ENCODE results near the gene YPEL3. TPM values are rescaled to one million over a fixed set of nuclear protein-coding genes. Genes with fewer than 3 reads are reported as not detected.
"Not testable (repeated sequence)": the region's sequence is repeated elsewhere in the genome, so short reads cannot be mapped to it uniquely, and the experiment has no call there.

Gene YPEL3
- total and polyA plus RNA-seq, 3 experiments from 2014 or later = 32.6 to 326 (median 36.1) TPM

DNA sequence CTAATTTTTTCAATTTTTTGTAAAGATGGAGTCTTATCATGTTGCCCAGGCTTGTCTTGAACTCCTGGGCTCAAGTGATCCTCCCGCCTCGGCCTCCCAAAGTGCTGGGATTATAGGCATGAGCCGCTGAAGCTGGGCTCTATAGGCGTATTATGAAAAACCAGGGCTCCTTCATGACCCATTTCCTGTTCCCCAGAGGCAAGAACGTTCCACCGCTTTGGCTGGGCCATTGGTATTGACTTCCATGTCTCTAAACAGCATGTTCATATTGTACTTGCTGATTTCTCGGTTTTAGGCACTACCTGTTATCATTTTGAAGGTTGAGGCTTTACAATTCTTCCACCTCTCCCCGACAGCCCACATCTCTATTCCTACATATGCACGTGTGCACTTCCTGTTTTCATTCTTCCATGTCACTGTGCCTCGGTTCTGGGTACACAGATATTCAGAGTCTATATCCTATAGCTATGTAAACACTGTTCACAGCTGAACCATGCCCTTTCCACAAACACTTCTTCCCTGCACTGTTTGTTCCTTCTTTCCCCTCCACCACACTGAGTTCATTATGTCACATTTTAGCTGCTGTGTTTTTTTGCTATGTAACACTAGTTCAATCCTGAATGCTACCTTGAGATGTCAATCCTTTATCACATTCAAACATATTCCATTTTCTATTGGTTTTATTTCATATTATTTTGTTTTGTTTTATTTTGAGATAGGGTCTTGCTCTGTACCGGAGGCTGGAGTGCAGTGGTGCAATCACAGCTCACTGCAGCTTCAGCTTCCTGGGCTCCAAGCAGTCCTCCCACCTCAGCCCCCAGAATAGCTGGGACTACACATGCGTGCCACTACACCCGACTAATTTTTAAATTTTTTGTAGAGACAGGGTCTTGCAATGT lies 43.8 kb upstream of the YPEL3 start:
- peaks cover 0 to 2% (median 0%) of the 10 kb centered on the region in 3 donors for H3K36me3 Mint-ChIP-seq
- no peak for DNase-seq
- POLR2A ChIA-PET = interaction anchor here (0.9 kb wide), 1 partner anchor 46 kb away, joined by 3 read pairs; no protein-coding TSS in a partner anchor

DNA sequence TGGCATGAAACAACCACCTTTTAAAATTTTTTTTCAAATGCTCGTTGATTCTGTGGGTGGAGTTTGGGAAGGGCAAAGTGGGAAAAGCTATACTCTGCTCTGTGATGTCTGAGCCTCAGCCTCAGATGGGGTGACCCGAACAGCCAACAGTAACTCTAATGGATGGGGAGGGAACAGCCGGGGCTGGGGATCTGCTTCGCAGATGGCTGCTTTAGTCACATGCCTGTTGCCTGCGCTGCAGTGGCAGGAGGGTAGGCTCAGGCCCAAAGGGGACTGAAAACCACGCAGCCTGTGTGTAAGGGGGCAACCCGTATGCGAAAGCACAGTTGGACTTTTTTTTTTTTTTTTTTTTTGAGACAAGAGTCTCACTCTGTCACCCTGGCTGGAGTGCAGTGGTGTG lies 41.9 kb upstream of the YPEL3 start:
- ChIA-PET POLR2A (no interaction called here), CTCF (interaction anchor here (1.1 to 1.6 kb wide), 2 partner anchors 12 to 45 kb away, joined by 4 read pairs; no protein-coding TSS in a partner anchor)
- no peak overlapping the region for H3K27ac ChIP-seq (ENCODE audit: low read depth, low read length)
- no peaks in the 10 kb centered on the region for H3K36me3 ChIP-seq (ENCODE audit: insufficient read depth, low read length)
- H3K36me3 Mint-ChIP-seq = peaks cover 0 to 4% (median 0%) of the 10 kb centered on the region in 3 donors
- H3K4me3 ChIP-seq (ENCODE audit: low read length) = no peak overlapping the region
- H3K4me3 Mint-ChIP-seq = no peak overlapping the region
- no peaks in the 10 kb centered on the region for H3K27me3 ChIP-seq (ENCODE audit: insufficient read depth, low read length, poor library complexity, severe bottlenecking)
- no peak for DNase-seq
- H3K9me3 Mint-ChIP-seq = peaks cover 0 to 2% (median 0%) of the 10 kb centered on the region in 5 donors
- peaks cover 7 to 9% (median 9%) of the 10 kb centered on the region in 3 donors for H3K4me1 Mint-ChIP-seq
- H3K27me3 Mint-ChIP-seq = no peaks in the 10 kb centered on the region
- H3K4me1 ChIP-seq (ENCODE audit: insufficient read depth, low read length) = peaks cover 14% of the 10 kb centered on the region
- no peaks in the 10 kb centered on the region for H3K9me3 ChIP-seq (ENCODE audit: low read length)
- no peak overlapping the region for H3K27ac Mint-ChIP-seq

More for the DNA sequence above, 43.8 kb upstream of the YPEL3 start:
- no peaks in the 10 kb centered on the region for H3K9me3 ChIP-seq (ENCODE audit: low read length)
- no peaks in the 10 kb centered on the region for H3K36me3 ChIP-seq (ENCODE audit: insufficient read depth, low read length)
- peaks cover 20% of the 10 kb centered on the region for H3K4me1 ChIP-seq (ENCODE audit: insufficient read depth, low read length)
- H3K27ac Mint-ChIP-seq = peak overlapping the region in 5 of 8 donors; percentile 9 to 85 (median 57)
- CTCF ChIA-PET = interaction anchor here (0.7 to 1.5 kb wide), 3 partner anchors 7 to 396 kb away, joined by 3 to 4 read pairs (median 3); no protein-coding TSS in a partner anchor
- no peaks in the 10 kb centered on the region for H3K27me3 Mint-ChIP-seq
- H3K9me3 Mint-ChIP-seq = no peaks in the 10 kb centered on the region
- H3K4me3 ChIP-seq (ENCODE audit: low read length) = no peak overlapping the region
- H3K27me3 ChIP-seq (ENCODE audit: insufficient read depth, low read length, poor library complexity, severe bottlenecking) = no peaks in the 10 kb centered on the region
- H3K27ac ChIP-seq (ENCODE audit: low read depth, low read length) = no peak overlapping the region
- H3K4me3 Mint-ChIP-seq = peak overlapping the region in 3 of 7 donors; percentile 3 to 56 (median 26)
- H3K4me1 Mint-ChIP-seq = peaks cover 13 to 16% (median 16%) of the 10 kb centered on the region in 3 donors

DNA sequence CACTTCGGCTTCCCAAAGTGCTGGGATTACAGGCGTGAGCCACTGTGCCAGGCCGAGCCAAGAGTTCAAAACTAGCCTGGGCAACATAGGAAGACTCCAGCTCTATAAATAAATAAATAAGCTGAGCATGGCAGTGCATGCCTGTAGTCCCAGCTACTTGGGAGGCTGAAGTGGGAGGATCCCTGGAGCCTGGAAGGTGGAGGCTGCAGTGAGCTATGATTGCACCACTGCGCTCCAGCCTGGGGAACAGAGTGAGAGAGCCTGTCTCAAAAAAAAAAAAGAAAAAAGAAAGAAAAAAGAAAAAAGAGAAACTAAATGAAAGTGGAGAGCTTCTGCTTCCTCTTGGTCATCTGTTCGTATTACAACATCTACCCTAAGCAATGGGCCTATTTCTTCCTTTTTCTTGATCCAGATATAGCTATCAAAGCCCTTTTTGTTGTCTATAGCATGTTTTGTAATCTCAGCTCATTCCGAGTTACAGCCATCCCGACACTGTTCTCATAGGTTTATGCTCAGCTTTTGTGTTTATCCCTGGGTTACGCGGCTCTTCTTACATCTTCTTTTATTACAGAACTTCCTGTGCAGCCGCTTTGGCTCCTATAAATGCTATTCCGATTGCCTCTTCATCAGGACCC lies 41.1 kb upstream of the YPEL3 start:
- H3K4me1 Mint-ChIP-seq = peaks cover 6 to 8% (median 8%) of the 10 kb centered on the region in 3 donors
- H3K27ac Mint-ChIP-seq = peak overlapping the region in 1 of 8 donors; percentile 96
- ChIA-PET POLR2A (interaction anchor here (0.7 to 1.1 kb wide), 3 partner anchors 13 to 768 kb away, joined by 3 to 4 read pairs (median 4); partner anchors contain the start of gene ALDOA), CTCF (interaction anchor here (0.7 to 1.6 kb wide), 5 partner anchors 11 to 272 kb away, joined by 3 to 4 read pairs (median 3); no protein-coding TSS in a partner anchor)
- peaks cover 0 to 4% (median 0%) of the 10 kb centered on the region in 3 donors for H3K36me3 Mint-ChIP-seq
- H3K36me3 ChIP-seq (ENCODE audit: insufficient read depth, low read length) = no peaks in the 10 kb centered on the region
- H3K4me1 ChIP-seq (ENCODE audit: insufficient read depth, low read length) = peaks cover 12% of the 10 kb centered on the region
- peaks cover 0 to 7% (median 0%) of the 10 kb centered on the region in 5 donors for H3K9me3 Mint-ChIP-seq
- no peaks in the 10 kb centered on the region for H3K27me3 Mint-ChIP-seq
- H3K4me3 Mint-ChIP-seq = no peak overlapping the region
- H3K27ac ChIP-seq (ENCODE audit: low read depth, low read length) = no peak overlapping the region
- DNase-seq = no peak
- no peaks in the 10 kb centered on the region for H3K27me3 ChIP-seq (ENCODE audit: insufficient read depth, low read length, poor library complexity, severe bottlenecking)
- H3K9me3 ChIP-seq (ENCODE audit: low read length) = no peaks in the 10 kb centered on the region
- no peak overlapping the region for H3K4me3 ChIP-seq (ENCODE audit: low read length)

DNA sequence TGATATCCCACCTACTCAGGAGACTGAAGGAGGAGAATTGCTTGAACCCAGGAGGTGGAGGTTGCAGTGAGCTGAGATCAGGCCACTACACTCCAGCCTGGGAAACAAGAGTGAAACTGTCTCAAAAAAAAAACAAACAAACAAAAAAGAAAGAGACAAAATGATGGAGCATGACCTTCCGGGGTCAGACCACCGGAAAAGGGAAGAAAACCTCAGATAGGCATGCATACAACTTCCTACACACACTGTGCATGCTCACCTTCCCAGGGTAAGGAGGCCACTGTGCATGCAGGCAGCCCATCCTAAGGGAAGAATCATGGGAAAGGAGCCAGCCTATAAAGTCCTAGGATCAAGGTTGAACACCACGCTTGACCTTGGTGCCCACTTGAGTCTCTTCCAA lies 36.6 kb upstream of the YPEL3 start:
- Mint-ChIP-seq H3K4me1 (peaks cover 2 to 6% (median 5%) of the 10 kb centered on the region in 3 donors), H3K27me3 (no peaks in the 10 kb centered on the region), H3K27ac (no peak overlapping the region), H3K9me3 (peaks cover 0 to 19% (median 6%) of the 10 kb centered on the region in 5 donors), H3K36me3 (peaks cover 0 to 4% (median 0%) of the 10 kb centered on the region in 3 donors), H3K4me3 (no peak overlapping the region)
- Histone ChIP-seq H3K9me3 (ENCODE audit: low read length) (no peaks in the 10 kb centered on the region), H3K4me3 (ENCODE audit: low read length) (no peak overlapping the region), H3K27me3 (ENCODE audit: insufficient read depth, low read length, poor library complexity, severe bottlenecking) (no peaks in the 10 kb centered on the region), H3K27ac (ENCODE audit: low read depth, low read length) (no peak overlapping the region), H3K36me3 (ENCODE audit: insufficient read depth, low read length) (no peaks in the 10 kb centered on the region), H3K4me1 (ENCODE audit: insufficient read depth, low read length) (no peaks in the 10 kb centered on the region)
- CTCF ChIA-PET = interaction anchor here (1.1 kb wide), 1 partner anchor 8 kb away, joined by 3 read pairs; no protein-coding TSS in a partner anchor
- POLR2A ChIA-PET = no interaction called here
- DNase-seq = no peak

DNA sequence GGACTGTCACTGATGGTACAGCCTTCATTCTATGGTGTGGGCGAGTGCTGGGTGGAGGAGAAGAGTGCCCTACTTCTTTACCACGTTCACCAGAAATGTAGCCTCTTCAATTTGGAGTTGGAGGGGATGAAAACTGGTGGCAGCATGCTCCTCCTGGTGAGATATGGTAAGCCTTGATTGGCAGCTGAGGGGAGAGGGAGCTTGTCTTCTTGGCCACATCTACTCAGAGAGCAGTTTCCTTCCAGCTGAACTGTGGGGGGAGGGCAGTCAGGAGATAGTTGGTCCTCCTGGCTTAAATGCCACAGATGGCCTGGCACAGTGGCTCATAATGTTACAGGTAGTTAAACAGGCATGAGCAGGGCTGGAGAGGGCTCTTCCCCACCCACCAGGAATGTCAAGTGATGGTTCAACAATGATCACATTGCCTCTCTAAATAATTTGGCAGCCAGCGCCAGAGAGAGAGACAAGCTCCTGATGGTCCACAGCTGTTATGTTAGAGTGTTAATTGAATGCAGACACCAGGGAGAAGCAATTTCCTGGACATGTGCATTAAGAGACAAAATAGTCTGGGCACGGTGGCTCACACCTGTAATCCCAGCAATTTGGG lies 36.0 kb upstream of the YPEL3 start:
- Mint-ChIP-seq H3K27me3 (no peaks in the 10 kb centered on the region), H3K36me3 (peaks cover 0 to 4% (median 0%) of the 10 kb centered on the region in 3 donors), H3K4me3 (no peak overlapping the region), H3K9me3 (peaks cover 0 to 19% (median 6%) of the 10 kb centered on the region in 5 donors), H3K4me1 (peaks cover 2 to 6% (median 5%) of the 10 kb centered on the region in 3 donors), H3K27ac (peak overlapping the region in 1 of 8 donors; percentile 64)
- Histone ChIP-seq H3K4me3 (ENCODE audit: low read length) (no peak overlapping the region), H3K4me1 (ENCODE audit: insufficient read depth, low read length) (no peaks in the 10 kb centered on the region), H3K27me3 (ENCODE audit: insufficient read depth, low read length, poor library complexity, severe bottlenecking) (no peaks in the 10 kb centered on the region), H3K27ac (ENCODE audit: low read depth, low read length) (no peak overlapping the region), H3K36me3 (ENCODE audit: insufficient read depth, low read length) (no peaks in the 10 kb centered on the region), H3K9me3 (ENCODE audit: low read length) (no peaks in the 10 kb centered on the region)
- CTCF ChIA-PET = interaction anchor here (1.1 kb wide), 1 partner anchor 9 kb away, joined by 3 read pairs; no protein-coding TSS in a partner anchor
- POLR2A ChIA-PET = interaction anchor here (2.1 kb wide), 1 partner anchor 51 kb away, joined by 6 read pairs; the partner anchor contains the start of gene CORO1A
- no peak for DNase-seq

DNA sequence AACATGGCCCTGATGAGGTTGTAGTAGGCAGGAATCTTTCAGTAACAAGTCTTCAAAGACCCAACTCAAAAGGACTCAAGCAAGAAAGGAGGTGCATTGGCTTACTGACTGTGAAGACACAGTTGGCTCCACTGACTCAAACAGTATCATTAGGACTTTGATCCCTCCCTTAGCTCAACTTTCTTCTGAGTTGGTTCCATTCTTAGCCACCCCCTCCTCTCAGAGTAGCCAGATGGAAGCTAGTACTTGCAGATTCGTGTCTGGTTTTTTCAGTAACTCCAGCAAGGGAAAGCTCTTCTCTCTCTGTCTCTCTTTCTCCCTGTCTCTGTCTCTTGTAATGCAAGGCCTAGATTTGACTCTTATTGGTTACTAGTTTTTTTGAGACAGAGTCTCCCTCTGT lies 32.0 kb upstream of the YPEL3 start:
- no peak overlapping the region for H3K4me3 Mint-ChIP-seq
- CTCF ChIA-PET = interaction anchor here (2.3 to 5.1 kb wide), 2 partner anchors 15 to 35 kb away, joined by 5 to 23 read pairs; partner anchors contain the start of genes GDPD3 and TBX6

DNA sequence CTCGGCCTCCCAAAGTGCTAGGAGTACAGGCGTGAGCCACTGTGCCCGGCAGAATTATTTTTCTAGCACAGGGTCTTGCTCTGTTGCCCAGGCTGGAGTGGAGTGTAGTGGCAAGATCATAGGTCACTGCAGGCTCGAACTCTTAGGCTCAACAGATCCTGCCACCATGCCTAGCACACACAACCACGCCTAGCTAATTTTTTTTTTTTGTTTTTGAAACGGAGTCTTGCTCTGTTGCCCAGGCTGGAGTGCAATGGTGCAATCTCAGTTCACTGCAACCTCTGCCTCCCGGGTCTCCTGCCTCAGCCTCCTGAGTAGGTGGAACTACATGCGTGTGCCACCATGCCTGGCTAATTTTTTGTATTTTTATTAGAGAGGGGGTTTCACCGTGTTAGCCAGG lies 29.7 kb upstream of the YPEL3 start:
- H3K27me3 ChIP-seq (ENCODE audit: insufficient read depth, low read length, poor library complexity, severe bottlenecking); POLR2A ChIA-PET; H3K36me3 ChIP-seq (ENCODE audit: insufficient read depth, low read length); H3K36me3 Mint-ChIP-seq; H3K27me3 Mint-ChIP-seq; H3K9me3 Mint-ChIP-seq; H3K27ac ChIP-seq (ENCODE audit: low read depth, low read length); H3K27ac Mint-ChIP-seq; H3K4me3 Mint-ChIP-seq; H3K4me3 ChIP-seq (ENCODE audit: low read length); H3K9me3 ChIP-seq (ENCODE audit: low read length); DNase-seq: not testable (repeated sequence)
- H3K4me1 ChIP-seq (ENCODE audit: insufficient read depth, low read length) = peaks cover 11% of the 10 kb centered on the region
- CTCF ChIA-PET = interaction anchor here (1.3 kb wide), 1 partner anchor 12 kb away, joined by 4 read pairs; no protein-coding TSS in a partner anchor
- peaks cover 15 to 23% (median 16%) of the 10 kb centered on the region in 3 donors for H3K4me1 Mint-ChIP-seq

More for the DNA sequence above, 32.0 kb upstream of the YPEL3 start:
- no peaks in the 10 kb centered on the region for H3K36me3 Mint-ChIP-seq
- DNase-seq = no peak
- no peaks in the 10 kb centered on the region for H3K36me3 ChIP-seq (ENCODE audit: insufficient read depth, low read length)
- POLR2A ChIA-PET = no interaction called here
- H3K4me1 Mint-ChIP-seq = peaks cover 5 to 8% (median 7%) of the 10 kb centered on the region in 3 donors
- H3K9me3 Mint-ChIP-seq = peaks cover 0 to 19% (median 6%) of the 10 kb centered on the region in 5 donors
- no peaks in the 10 kb centered on the region for H3K9me3 ChIP-seq (ENCODE audit: low read length)
- peaks cover 4% of the 10 kb centered on the region for H3K4me1 ChIP-seq (ENCODE audit: insufficient read depth, low read length)
- H3K27me3 ChIP-seq (ENCODE audit: insufficient read depth, low read length, poor library complexity, severe bottlenecking) = no peaks in the 10 kb centered on the region
- no peak overlapping the region for H3K27ac ChIP-seq (ENCODE audit: low read depth, low read length)
- no peaks in the 10 kb centered on the region for H3K27me3 Mint-ChIP-seq
- no peak overlapping the region for H3K27ac Mint-ChIP-seq
- H3K4me3 ChIP-seq (ENCODE audit: low read length) = no peak overlapping the region

Data from CD8-positive, alpha-beta memory T cell (primary cell).